ENCODE data around the gene SPCS2. TPM values are rescaled to one million over a fixed set of nuclear protein-coding genes. Genes with fewer than 3 reads are reported as not detected.

Gene SPCS2
- total and polyA plus RNA-seq, 4 donors, result 32.4 to 186 (median 59.6) TPM

- Histone ChIP-seq H3K4me3 (ENCODE audit: low read depth in 1 of 3, low read length in 3 of 3) (no peak overlapping the region), H3K36me3 (ENCODE audit: control insufficient read depth in 4 of 4, insufficient read depth in 3 of 4, low read depth in 1 of 4, low read length in 3 of 4) (peaks cover 0 to 5% (median 0%) of the 10 kb centered on the region in 4 donors), H3K27ac (ENCODE audit: low read depth in 1 of 2, low read length in 2 of 2) (no peak overlapping the region), H3K27me3 (ENCODE audit: control insufficient read depth in 4 of 4, insufficient read depth in 4 of 4, low read length in 3 of 4) (no peaks in the 10 kb centered on the region), H3K4me1 (ENCODE audit: control insufficient read depth in 4 of 4, insufficient read depth in 4 of 4, low read length in 3 of 4) (no peaks in the 10 kb centered on the region), H3K9ac (ENCODE audit: low read depth in 1 of 2, low read length in 2 of 2) (no peak overlapping the region), H3K9me3 (ENCODE audit: control insufficient read depth in 4 of 4, low read length in 3 of 4) (no peaks in the 10 kb centered on the region)
- TF ChIP-seq RAD21 (IDR thresholded peaks at IDR 0.05), result no peak
- TF ChIP-seq RXRA (IDR thresholded peaks at IDR 0.05), result no peak
- no peak for TF ChIP-seq FOXA2 (IDR thresholded peaks at IDR 0.05)
- no peak for TF ChIP-seq TAF1 (conservative IDR thresholded peaks at IDR 0.05)
- TF ChIP-seq SP1 (IDR thresholded peaks at IDR 0.05), result no peak
- TF ChIP-seq, protein P1, sequence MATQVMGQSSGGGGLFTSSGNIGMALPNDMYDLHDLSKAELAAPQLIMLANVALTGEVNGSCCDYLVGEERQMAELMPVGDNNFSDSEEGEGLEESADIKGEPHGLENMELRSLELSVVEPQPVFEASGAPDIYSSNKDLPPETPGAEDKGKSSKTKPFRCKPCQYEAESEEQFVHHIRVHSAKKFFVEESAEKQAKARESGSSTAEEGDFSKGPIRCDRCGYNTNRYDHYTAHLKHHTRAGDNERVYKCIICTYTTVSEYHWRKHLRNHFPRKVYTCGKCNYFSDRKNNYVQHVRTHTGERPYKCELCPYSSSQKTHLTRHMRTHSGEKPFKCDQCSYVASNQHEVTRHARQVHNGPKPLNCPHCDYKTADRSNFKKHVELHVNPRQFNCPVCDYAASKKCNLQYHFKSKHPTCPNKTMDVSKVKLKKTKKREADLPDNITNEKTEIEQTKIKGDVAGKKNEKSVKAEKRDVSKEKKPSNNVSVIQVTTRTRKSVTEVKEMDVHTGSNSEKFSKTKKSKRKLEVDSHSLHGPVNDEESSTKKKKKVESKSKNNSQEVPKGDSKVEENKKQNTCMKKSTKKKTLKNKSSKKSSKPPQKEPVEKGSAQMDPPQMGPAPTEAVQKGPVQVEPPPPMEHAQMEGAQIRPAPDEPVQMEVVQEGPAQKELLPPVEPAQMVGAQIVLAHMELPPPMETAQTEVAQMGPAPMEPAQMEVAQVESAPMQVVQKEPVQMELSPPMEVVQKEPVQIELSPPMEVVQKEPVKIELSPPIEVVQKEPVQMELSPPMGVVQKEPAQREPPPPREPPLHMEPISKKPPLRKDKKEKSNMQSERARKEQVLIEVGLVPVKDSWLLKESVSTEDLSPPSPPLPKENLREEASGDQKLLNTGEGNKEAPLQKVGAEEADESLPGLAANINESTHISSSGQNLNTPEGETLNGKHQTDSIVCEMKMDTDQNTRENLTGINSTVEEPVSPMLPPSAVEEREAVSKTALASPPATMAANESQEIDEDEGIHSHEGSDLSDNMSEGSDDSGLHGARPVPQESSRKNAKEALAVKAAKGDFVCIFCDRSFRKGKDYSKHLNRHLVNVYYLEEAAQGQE (IDR thresholded peaks at IDR 0.05), result no peak
- no peak for TF ChIP-seq EGR1 (IDR thresholded peaks at IDR 0.05; ENCODE audit: low read depth in 2 of 2)
- TF ChIP-seq ATF3 (IDR thresholded peaks at IDR 0.05), result no peak
- TF ChIP-seq HNF4A (conservative IDR thresholded peaks at IDR 0.05), result no peak
- no peak for TF ChIP-seq HNF4G (IDR thresholded peaks at IDR 0.05)
- TF ChIP-seq, protein P2, sequence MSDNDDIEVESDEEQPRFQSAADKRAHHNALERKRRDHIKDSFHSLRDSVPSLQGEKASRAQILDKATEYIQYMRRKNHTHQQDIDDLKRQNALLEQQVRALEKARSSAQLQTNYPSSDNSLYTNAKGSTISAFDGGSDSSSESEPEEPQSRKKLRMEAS (IDR thresholded peaks at IDR 0.05), result no peak
- TF ChIP-seq, protein P3, sequence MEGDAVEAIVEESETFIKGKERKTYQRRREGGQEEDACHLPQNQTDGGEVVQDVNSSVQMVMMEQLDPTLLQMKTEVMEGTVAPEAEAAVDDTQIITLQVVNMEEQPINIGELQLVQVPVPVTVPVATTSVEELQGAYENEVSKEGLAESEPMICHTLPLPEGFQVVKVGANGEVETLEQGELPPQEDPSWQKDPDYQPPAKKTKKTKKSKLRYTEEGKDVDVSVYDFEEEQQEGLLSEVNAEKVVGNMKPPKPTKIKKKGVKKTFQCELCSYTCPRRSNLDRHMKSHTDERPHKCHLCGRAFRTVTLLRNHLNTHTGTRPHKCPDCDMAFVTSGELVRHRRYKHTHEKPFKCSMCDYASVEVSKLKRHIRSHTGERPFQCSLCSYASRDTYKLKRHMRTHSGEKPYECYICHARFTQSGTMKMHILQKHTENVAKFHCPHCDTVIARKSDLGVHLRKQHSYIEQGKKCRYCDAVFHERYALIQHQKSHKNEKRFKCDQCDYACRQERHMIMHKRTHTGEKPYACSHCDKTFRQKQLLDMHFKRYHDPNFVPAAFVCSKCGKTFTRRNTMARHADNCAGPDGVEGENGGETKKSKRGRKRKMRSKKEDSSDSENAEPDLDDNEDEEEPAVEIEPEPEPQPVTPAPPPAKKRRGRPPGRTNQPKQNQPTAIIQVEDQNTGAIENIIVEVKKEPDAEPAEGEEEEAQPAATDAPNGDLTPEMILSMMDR (IDR thresholded peaks at IDR 0.05; ENCODE audit: low read depth, low read length, missing input control), result no peak
- TF ChIP-seq ZBTB33 (IDR thresholded peaks at IDR 0.05), result no peak
- WGBS, result 90% methylated on average over 8 of the region's 8 CpGs
- DNase-seq (ENCODE audit: low spot score), result no peak
Observed at GRCh38 chr11:74926304-74927030, 22.6 kb upstream of the SPCS2 start.

- Histone ChIP-seq H3K4me1 (ENCODE audit: control insufficient read depth in 4 of 4, insufficient read depth in 4 of 4, low read length in 3 of 4) (no peaks in the 10 kb centered on the region), H3K27ac (ENCODE audit: low read depth in 1 of 2, low read length in 2 of 2) (no peak overlapping the region), H3K9ac (ENCODE audit: low read depth in 1 of 2, low read length in 2 of 2) (no peak overlapping the region), H3K27me3 (ENCODE audit: control insufficient read depth in 4 of 4, insufficient read depth in 4 of 4, low read length in 3 of 4) (no peaks in the 10 kb centered on the region), H3K9me3 (ENCODE audit: control insufficient read depth in 4 of 4, low read length in 3 of 4) (no peaks in the 10 kb centered on the region), H3K4me3 (ENCODE audit: low read depth in 1 of 3, low read length in 3 of 3) (no peak overlapping the region), H3K36me3 (ENCODE audit: control insufficient read depth in 4 of 4, insufficient read depth in 3 of 4, low read depth in 1 of 4, low read length in 3 of 4) (peaks cover 0 to 9% (median under 1%) of the 10 kb centered on the region in 4 donors)
- no peak for TF ChIP-seq SP1 (IDR thresholded peaks at IDR 0.05)
- no peak for TF ChIP-seq GABPA (IDR thresholded peaks at IDR 0.05 in 1 of 2, conservative IDR thresholded peaks at IDR 0.05 in 1 of 2)
- no peak for TF ChIP-seq NR2F2 (IDR thresholded peaks at IDR 0.05)
- TF ChIP-seq RXRA (IDR thresholded peaks at IDR 0.05), result no peak
- TF ChIP-seq JUND (IDR thresholded peaks at IDR 0.05), result no peak
- TF ChIP-seq, protein P1 (IDR thresholded peaks at IDR 0.05), result no peak
- TF ChIP-seq ATF3 (IDR thresholded peaks at IDR 0.05), result no peak
- no peak for TF ChIP-seq HNF4A (conservative IDR thresholded peaks at IDR 0.05)
- no peak for TF ChIP-seq TAF1 (conservative IDR thresholded peaks at IDR 0.05)
- no peak for TF ChIP-seq ZBTB33 (IDR thresholded peaks at IDR 0.05)
- no peak for DNase-seq (ENCODE audit: low spot score)
Observed at GRCh38 chr11:74927496-74927895, 21.6 kb upstream of the SPCS2 start.
